Measurements from ENCODE around the gene POLA2.
"Not testable (repeated sequence)": the region's sequence is repeated elsewhere in the genome, so short reads cannot be mapped to it uniquely, and the experiment has no call there.

POLA2 gene

GRCh38 chr11:65261591-65262380 lies at the start of gene POLA2:
Gene POLA2 (plus strand): TSS chr11:65261962. CDS start chr11:65262293, 331 bp downstream.
- DNase-seq (ENCODE audit: low spot score), result peak; percentile 93

GRCh38 chr11:65212226-65212801 lies 49.4 kb upstream of the POLA2 start:
- no peak for DNase-seq (ENCODE audit: low spot score)

- DNase-seq (ENCODE audit: low spot score), result no peak
Observed at GRCh38 chr11:65213322-65214211, 48.2 kb upstream of the POLA2 start.

- DNase-seq (ENCODE audit: low spot score), result no peak
Observed at GRCh38 chr11:65214212-65214845, 47.4 kb upstream of the POLA2 start.

GRCh38 chr11:65215441-65216076 lies 46.2 kb upstream of the POLA2 start:
- no peak for DNase-seq (ENCODE audit: low spot score)

GRCh38 chr11:65216830-65217229 lies 44.9 kb upstream of the POLA2 start:
- no peak for DNase-seq (ENCODE audit: low spot score)

- no peak for DNase-seq (ENCODE audit: low spot score)
Observed at GRCh38 chr11:65217441-65218423, 44.0 kb upstream of the POLA2 start.

- no peak for DNase-seq (ENCODE audit: low spot score)
Observed at GRCh38 chr11:65218446-65218845, 43.3 kb upstream of the POLA2 start.

- no peak for DNase-seq (ENCODE audit: low spot score)
Observed at GRCh38 chr11:65219930-65220213, 41.9 kb upstream of the POLA2 start.

GRCh38 chr11:65221026-65221425 lies 40.7 kb upstream of the POLA2 start:
- no peak for DNase-seq (ENCODE audit: low spot score)

- no peak for DNase-seq (ENCODE audit: low spot score)
Observed at GRCh38 chr11:65223011-65223410, 38.8 kb upstream of the POLA2 start.

GRCh38 chr11:65224930-65225278 lies 36.9 kb upstream of the POLA2 start:
- DNase-seq (ENCODE audit: low spot score), result no peak

- DNase-seq (ENCODE audit: low spot score), result peak; percentile 69
Observed at GRCh38 chr11:65225279-65226102, 36.3 kb upstream of the POLA2 start.

- no peak for DNase-seq (ENCODE audit: low spot score)
Observed at GRCh38 chr11:65226103-65226442, 35.7 kb upstream of the POLA2 start.

- no peak for DNase-seq (ENCODE audit: low spot score)
Observed at GRCh38 chr11:65227879-65228278, 33.9 kb upstream of the POLA2 start.

GRCh38 chr11:65236194-65237059 lies 25.3 kb upstream of the POLA2 start:
- DNase-seq (ENCODE audit: low spot score), result no peak

GRCh38 chr11:65238302-65238701 lies 23.5 kb upstream of the POLA2 start:
- not testable (repeated sequence) for DNase-seq (ENCODE audit: low spot score)

- no peak for DNase-seq (ENCODE audit: low spot score)
Observed at GRCh38 chr11:65241134-65241533, 20.6 kb upstream of the POLA2 start.

GRCh38 chr11:65241692-65242091 lies 20.1 kb upstream of the POLA2 start:
- DNase-seq (ENCODE audit: low spot score), result no peak
